ENCODE measurements around the gene GLDC.

DNA sequence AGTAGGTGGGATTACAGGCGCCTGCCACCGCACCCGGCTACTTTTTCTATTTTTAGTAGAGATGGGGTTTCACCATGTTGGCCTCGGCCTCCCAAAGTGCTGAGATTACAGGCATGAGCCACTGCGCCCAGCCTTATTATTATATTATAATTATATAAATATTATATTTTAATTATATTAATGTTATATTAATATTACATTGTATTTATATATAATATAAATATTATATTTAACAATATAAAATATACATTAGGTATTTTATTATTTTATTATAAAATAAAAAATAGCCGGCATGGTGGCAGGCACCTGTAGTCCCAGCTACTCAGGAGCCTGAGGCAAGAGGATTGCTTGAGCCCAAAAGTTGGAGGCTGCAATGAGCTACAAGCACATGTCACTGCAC, 21.6 kb upstream of the GLDC start:
- TF ChIP-seq POLR2A (IDR thresholded peaks at IDR 0.05) (no peak), CTCF (IDR thresholded peaks at IDR 0.05) (no peak), POLR2AphosphoS5 (IDR thresholded peaks at IDR 0.05) (no peak)

All from upper lobe of left lung (tissue), 4 donors.